GM19397 (cell line): Measurements from ENCODE around the gene AMZ1.

ENCODE experiments used
- ATAC-seq: cut with Tn5 transposase; IDR thresholded peaks from one replicate; pipeline ENCODE4 v1.9.1; 2021; ENCODE audit warnings: mild to moderate bottlenecking, moderate library complexity; ENCODE audit not compliant: unreplicated experiment

AMZ1 gene, protein sequence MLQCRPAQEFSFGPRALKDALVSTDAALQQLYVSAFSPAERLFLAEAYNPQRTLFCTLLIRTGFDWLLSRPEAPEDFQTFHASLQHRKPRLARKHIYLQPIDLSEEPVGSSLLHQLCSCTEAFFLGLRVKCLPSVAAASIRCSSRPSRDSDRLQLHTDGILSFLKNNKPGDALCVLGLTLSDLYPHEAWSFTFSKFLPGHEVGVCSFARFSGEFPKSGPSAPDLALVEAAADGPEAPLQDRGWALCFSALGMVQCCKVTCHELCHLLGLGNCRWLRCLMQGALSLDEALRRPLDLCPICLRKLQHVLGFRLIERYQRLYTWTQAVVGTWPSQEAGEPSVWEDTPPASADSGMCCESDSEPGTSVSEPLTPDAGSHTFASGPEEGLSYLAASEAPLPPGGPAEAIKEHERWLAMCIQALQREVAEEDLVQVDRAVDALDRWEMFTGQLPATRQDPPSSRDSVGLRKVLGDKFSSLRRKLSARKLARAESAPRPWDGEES

DNA sequence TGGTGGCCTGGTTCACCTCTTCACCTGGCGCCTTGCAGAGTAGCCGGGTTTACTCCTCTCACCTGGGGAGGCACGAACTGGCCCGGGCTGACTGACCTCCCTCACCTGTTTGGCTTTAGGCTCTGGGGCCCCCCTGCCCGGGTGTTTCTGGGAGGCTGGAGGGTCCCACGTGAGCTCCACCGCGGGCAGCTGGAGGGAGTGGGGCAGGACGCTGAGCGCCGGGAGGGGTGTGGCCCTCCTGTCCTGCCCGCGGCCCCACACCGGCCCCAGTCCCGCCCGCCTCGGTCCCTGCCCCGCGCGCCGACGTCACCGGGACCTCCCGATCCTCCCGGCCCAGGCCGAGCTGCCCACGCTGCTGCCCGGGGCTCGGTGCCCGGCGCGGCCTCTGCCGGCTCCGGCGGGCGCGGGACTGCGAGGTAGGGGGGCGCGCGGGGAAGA lies at the start of gene AMZ1:
TSS of gene AMZ1 (plus strand) at position 322 of the 438 bp plus-strand sequence. CDS start 12,250 bp downstream, outside the sequence.
- no peak for ATAC-seq

GRCh38 chr7:2638224-2638991 lies 49.6 kb upstream of the AMZ1 start:
- no peak for ATAC-seq

DNA sequence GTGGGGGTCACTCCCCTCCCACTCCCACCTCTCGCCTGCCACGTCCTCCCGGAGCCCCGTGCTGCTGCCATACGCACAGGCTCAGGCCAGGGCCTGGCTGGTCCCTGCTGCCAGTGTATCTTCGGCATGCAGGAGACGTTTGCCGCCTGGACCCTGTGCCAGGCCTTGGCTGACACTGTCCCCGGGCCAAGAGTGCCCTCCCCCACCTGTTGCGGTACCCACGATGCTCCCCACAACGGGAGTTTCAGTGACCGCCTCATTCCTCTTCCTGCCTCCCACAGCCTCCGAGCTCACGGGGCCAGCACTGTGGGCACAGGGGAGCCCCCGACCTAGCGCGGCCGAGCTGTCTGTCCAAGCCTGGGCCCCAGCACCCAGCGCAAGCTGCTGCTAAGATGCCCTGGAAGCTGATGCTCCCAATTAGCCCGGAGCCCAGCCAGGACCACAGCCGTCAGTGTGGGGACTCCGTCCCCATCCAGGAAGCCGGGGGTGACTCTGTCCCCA lies 48.8 kb upstream of the AMZ1 start:
- no peak for ATAC-seq

DNA sequence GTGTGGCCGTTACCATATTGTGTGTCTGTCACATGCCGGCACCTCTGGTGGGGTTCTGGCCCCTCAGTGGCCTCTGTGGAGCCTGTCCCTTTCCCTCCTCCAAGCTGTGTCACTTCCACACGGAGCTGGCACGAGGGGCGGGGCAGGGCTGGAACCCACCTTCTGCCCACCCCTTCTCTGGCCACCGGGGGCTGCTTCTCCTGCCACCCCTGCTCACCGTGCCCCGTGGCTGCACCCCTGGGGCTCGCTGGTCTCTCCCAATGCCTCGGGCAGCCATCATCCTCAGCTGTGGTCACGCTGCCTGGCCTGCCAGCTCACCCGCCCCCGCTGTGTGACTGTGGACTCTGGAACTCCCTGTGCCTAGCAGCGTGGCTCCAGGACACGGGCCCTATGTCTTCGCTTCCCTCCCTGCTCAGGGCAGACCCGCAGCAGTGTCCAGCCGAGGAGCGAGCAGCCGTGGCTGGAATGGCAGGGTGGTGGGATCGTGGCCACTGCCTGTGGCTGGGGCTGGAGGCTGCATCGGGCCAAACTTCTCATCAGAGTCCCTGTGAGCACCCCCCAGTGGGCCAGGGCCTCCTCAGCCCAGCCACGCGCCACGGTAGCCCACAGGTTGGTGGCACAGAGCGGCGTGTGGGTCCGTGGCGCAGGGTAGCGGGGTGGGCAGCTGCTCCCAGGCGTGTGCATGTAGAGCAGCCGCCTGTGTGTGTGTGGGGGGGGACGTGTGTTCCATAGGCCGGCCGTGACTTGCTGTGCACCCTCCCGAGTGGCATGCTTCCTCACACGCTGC lies 48.1 kb upstream of the AMZ1 start:
- ATAC-seq: no peak

DNA sequence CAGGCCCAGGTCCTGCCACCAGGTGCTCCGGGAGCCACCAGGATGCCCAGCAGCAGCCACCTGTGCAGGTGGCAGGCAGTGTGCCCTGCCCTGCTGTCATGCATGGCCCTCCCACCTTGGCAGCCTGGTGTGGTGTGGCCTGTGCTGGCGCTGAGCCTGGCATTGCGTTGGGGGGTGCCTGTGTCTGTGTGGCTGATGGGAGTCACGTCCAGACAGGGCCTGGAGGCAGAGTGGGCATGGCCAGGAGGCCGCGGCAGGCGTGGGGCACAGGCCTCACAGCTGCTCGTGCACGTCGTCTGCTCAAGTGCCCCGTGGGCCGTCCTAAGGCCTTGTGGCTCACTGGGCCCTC lies 47.5 kb upstream of the AMZ1 start:
- ATAC-seq: no peak

DNA sequence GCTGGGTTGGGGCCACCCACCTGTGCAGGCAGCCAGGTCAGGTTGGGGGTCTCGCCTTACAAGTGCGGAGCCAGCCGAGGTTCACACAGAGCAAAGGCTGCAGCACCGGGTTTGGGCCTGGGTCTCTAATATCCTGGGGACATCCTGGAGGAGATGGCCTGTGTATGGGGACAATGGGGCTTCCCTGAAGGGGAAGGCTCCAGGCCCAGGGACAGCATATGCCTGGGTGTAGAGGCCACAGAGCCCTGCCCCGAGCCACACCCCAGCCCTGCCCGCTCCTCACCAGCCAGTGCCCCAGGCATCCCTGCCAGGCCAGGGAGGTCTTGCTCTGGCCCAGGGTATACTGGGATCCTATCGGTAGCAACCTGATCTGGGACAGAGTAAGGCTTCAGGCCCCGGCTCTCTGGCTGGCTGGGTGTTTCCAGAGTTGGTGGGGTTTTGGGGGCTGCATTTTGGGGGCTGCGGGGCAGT lies 47.1 kb upstream of the AMZ1 start:
- no peak for ATAC-seq

- ATAC-seq: no peak
Measured at GRCh38 chr7:2641406-2642393, 46.3 kb upstream of the AMZ1 start.

- no peak for ATAC-seq
Measured at GRCh38 chr7:2643386-2644219, 44.4 kb upstream of the AMZ1 start.

- ATAC-seq: no peak
Measured at GRCh38 chr7:2644220-2644561, 43.8 kb upstream of the AMZ1 start.

DNA sequence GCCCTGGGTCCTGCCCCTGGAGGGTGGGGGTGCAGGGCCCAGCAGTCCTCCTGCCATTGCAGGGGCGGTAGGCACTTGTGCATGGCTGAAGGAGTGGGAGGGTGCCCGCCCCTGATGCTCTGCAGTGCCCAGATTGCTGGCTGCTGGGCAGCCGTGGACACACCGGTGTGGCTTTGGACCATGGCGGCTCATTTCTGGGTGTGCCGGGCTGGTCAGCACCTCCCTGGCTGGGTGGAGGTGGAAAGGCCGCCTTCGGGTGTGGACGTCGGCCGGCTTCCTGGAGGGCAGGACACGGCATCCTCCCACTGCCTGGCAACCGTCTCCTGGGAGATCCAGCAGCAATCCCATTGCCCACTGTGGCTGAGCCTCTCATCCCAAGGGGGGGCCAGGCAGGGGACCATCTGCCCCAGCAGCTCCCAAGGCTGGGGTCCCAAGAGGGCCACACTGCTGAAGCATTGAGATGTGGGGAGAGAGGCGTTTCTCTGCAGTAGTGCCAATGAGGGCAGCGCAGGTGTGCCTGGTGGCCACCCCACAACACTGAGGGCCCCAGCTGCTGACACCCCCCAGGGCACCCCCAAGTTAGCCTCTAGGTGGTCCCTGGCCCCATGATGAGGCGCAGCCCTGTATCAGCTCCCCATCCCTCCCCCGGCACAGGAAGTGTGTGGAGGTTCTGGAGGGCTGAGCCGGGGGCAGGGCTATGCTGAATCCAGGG lies 43.3 kb upstream of the AMZ1 start:
- ATAC-seq: peak; percentile 25

GRCh38 chr7:2645274-2645868 lies 42.6 kb upstream of the AMZ1 start:
- ATAC-seq: peak; percentile 58

DNA sequence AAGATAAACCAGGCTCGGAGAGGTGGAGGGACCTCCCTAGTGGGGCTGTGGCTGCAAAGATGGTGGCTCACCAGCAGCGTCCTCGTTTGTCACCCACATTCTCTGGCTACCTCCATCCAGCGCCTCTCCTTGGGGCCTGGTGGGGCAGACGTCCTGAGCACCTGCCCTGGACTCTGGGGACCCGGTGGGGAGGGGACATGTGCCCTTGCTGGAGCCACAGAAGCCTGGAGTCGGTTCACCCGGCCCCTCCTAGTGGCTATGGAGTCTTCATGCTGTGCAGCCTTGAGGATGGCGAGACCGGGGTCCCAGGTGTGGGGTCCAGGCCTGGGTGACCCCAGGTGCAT lies 41.7 kb upstream of the AMZ1 start:
- ATAC-seq: no peak

DNA sequence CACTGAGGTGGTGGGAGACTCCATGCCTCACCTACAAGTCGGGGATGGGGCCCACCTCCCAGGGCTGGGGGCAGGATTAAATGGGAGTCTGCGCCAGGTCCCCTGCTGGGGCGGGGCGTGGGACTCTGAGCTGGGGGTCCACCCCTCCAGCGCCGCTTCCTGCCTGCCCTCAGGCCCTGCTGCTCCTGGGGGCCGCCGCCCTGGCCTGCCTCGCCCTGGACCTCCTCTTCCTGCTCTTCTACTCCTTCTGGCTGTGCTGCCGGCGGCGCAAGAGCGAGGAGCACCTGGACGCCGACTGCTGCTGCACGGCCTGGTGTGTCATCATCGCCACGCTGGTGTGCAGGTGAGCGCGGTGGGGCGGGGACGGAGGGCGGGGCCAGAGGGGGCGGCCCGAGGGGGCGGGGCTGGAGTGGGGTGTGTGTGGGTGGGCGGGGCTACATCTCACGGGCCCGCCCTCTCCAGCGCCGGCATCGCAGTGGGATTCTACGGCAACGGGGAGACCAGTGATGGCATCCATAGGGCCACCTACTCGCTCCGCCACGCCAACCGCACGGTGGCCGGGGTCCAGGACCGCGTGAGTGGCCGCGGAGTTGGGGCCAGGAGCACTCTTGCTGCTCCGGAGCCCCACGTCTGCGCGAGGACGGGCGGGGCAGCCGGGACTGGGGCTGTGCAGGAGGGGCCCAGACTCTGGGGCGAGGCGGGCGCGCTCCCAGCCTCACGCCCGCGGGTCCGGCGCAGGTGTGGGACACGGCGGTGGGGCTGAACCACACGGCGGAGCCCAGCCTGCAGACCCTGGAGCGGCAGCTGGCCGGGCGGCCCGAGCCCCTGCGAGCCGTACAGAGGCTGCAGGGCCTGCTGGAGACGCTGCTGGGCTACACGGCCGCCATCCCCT lies 41.1 kb upstream of the AMZ1 start:
- no peak for ATAC-seq

- ATAC-seq: no peak
Measured at GRCh38 chr7:2647594-2648172, 40.3 kb upstream of the AMZ1 start.

DNA sequence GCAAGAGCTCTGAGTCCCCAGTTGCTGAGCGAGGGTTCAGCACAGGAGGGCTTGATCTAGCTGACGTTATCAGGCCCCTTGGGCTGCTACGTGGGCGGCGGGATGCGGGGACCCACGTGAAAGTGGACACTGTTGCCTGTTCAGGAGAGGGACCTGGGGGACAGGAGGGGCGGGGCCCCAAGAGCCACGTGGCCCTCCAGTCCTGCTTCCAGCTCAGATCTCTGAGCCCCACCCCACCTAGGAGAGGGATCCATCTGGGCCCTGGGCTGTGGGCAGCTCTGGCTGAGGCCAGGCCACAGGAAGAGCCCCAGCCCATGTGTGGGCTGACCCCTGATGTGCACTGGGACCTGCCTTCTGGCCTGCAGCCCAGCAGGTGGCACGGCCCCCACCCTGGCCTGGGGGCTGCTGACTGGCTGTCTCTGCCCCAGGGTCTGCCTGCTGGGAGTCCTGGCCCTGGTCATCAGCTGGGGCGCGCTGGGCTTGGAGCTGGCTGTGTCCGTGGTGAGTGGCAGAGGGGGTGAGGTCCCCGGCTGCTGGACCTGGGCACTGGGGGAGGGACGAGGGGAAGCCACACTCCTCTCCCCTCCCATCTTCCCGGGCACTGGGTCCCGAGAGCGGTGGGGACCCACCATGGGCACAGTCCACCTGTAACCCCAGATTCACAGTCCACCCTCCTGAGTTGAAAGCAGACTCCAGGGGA lies 38.7 kb upstream of the AMZ1 start:
- ATAC-seq: no peak

DNA sequence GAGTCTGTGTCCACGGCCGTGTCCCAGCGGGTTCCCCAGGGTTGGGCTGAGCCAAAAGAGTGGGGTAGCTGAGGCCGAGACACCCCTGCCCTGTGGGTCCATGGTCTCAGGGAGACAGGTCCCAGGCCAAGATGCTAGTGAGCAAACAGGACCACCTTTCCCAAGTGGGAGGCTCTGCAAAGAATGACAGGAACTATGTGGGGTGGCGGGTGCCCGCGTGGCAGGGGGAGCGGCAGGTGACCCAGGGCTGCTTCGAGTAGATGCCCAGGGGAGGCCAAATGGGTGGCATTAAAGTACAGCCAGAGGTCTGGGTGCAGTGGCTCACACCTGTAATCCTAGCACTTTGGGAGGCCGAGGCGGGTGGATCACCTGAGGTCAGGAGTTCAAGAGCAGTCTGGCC lies 38.0 kb upstream of the AMZ1 start:
- no peak for ATAC-seq
